Measurements from ENCODE around the gene ONECUT3. TPM values are rescaled to one million over a fixed set of nuclear protein-coding genes. Genes with fewer than 3 reads are reported as not detected.
"Not testable (repeated sequence)": the region's sequence is repeated elsewhere in the genome, so short reads cannot be mapped to it uniquely, and the experiment has no call there.

The ONECUT3 gene
- 1 to 10 TPM in 1 of 8 experiments, under 1 TPM in 6, not detected in 1; 0.11 to 3.7 (median 0.35) TPM for total RNA-seq

- in situ Hi-C loops (cut with MboI; ENCODE audit: low pct_unique_long_range_greater_than_20kb in 2 of 9, low sequenced_read_pairs in 9 of 9, unreplicated experiment in 9 of 9), result loop anchor here in 1 of 9 experiments (25.0 kb wide), 1 partner anchor 216 kb away; no protein-coding TSS in a partner anchor
- peaks cover 6 to 26% of the 10 kb centered on the region in 2 donors for H3K4me1 ChIP-seq (replicated peaks in 1 of 2)
- WGBS, 10 experiments, result 0% methylated on average over 1 of the region's 77 CpGs; no CpG with 5 or more reads in 9 of the 10 experiments
- H3K27ac ChIP-seq, result peak within 1 kb of the TSS; percentile 61 to 82
- peak within 1 kb of the TSS; percentile 22 to 43 (median 32) for H3K4me3 ChIP-seq
- peak in 6 of 8 experiments; percentile 61 to 80 (median 75) for ATAC-seq (replicated peaks in 6 of 8)
These were observed at the start of gene ONECUT3 for GRCh38 chr19:1752757-1753728. Gene ONECUT3 (plus strand): TSS chr19:1753506. CDS start chr19:1753663, 157 bp downstream.

DNA sequence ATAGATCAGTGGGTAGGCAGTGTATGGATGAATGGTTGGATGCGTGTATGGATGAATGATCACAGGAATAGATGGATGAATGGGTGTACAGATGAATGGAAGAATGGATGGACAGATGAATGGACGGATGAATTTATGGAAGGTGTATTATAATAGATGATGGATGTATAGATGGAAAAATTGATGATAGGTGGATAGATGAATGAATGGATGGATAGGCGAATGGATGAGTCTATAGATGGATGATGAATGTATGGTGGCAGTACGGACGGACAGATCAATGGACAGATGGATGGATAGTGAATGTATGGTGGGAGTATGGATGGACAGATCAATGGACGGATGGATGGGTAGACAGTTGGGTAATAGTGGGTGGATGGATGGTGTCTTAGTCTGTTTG lies 49.0 kb upstream of the ONECUT3 start:
- ATAC-seq (replicated peaks in 6 of 8), result no peak
- Histone ChIP-seq H3K4me1 (replicated peaks in 1 of 2) (no peaks in the 10 kb centered on the region), H3K4me3 (no peak overlapping the region), H3K27ac (no peak overlapping the region)
- in situ Hi-C loops (cut with MboI; ENCODE audit: low pct_unique_long_range_greater_than_20kb in 2 of 9, low sequenced_read_pairs in 9 of 9, unreplicated experiment in 9 of 9), result no loop called here
- 42 to 82% (median 77%) methylated on average over 4 to 6 of the region's 6 CpGs; no CpG with 5 or more reads in 1 of the 10 experiments for WGBS, 10 experiments

DNA sequence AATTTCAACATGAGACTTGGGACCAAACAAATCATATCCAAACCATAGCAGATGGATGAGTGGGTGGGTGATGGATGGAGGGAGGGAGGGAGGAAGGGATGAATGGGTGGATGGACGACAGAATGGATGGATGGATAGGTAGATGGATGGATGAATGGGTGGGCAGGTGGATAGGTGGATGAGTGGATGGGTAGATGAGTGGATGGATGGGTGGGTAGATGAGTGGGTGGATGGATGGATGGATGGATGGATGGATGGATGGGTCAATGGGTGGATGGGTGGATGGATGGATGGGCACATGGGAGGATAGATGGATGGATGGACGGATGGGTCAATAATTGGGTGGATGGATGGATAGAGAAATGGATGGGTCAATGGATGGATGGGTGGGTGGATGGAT lies 47.9 kb upstream of the ONECUT3 start:
- Histone ChIP-seq H3K27ac (no peak overlapping the region), H3K4me1 (replicated peaks in 1 of 2) (no peaks in the 10 kb centered on the region), H3K4me3 (no peak overlapping the region)
- 8 to 63% (median 24%) methylated on average over 1 to 2 of the region's 2 CpGs; no CpG with 5 or more reads in 4 of the 10 experiments for WGBS, 10 experiments
- in situ Hi-C loops (cut with MboI; ENCODE audit: low pct_unique_long_range_greater_than_20kb in 2 of 9, low sequenced_read_pairs in 9 of 9, unreplicated experiment in 9 of 9), result no loop called here
- no peak for ATAC-seq (replicated peaks in 6 of 8)

- WGBS, 10 experiments, result 0 to 86% (median 76%) methylated on average over 1 to 3 of the region's 14 CpGs; no CpG with 5 or more reads in 5 of the 10 experiments
- H3K27ac ChIP-seq; H3K4me1 ChIP-seq (replicated peaks in 1 of 2); H3K4me3 ChIP-seq; ATAC-seq (replicated peaks in 6 of 8); in situ Hi-C loops (cut with MboI; ENCODE audit: low pct_unique_long_range_greater_than_20kb in 2 of 9, low sequenced_read_pairs in 9 of 9, unreplicated experiment in 9 of 9): not testable (repeated sequence)
These were observed 46.7 kb upstream of the ONECUT3 start for GRCh38 chr19:1706646-1707045.

GRCh38 chr19:1707240-1707639 lies 46.1 kb upstream of the ONECUT3 start:
- Histone ChIP-seq H3K4me1 (replicated peaks in 1 of 2) (no peaks in the 10 kb centered on the region), H3K4me3 (no peak overlapping the region), H3K27ac (no peak overlapping the region)
- ATAC-seq (replicated peaks in 6 of 8), result no peak
- WGBS, 10 experiments, result 27 to 78% (median 58%) methylated on average over 1 to 6 of the region's 6 CpGs; no CpG with 5 or more reads in 5 of the 10 experiments
- in situ Hi-C loops (cut with MboI; ENCODE audit: low pct_unique_long_range_greater_than_20kb in 2 of 9, low sequenced_read_pairs in 9 of 9, unreplicated experiment in 9 of 9), result no loop called here

- no peak overlapping the region for H3K4me3 ChIP-seq
- ATAC-seq (replicated peaks in 6 of 8), result no peak
- in situ Hi-C loops (cut with MboI; ENCODE audit: low pct_unique_long_range_greater_than_20kb in 2 of 9, low sequenced_read_pairs in 9 of 9, unreplicated experiment in 9 of 9), result no loop called here
- H3K27ac ChIP-seq, result no peak overlapping the region
- 11 to 70% (median 55%) methylated on average over 1 of the region's 2 CpGs; no CpG with 5 or more reads in 6 of the 10 experiments for WGBS, 10 experiments
- H3K4me1 ChIP-seq (replicated peaks in 1 of 2), result no peaks in the 10 kb centered on the region
These were observed 40.1 kb upstream of the ONECUT3 start for GRCh38 chr19:1713170-1713569.

DNA sequence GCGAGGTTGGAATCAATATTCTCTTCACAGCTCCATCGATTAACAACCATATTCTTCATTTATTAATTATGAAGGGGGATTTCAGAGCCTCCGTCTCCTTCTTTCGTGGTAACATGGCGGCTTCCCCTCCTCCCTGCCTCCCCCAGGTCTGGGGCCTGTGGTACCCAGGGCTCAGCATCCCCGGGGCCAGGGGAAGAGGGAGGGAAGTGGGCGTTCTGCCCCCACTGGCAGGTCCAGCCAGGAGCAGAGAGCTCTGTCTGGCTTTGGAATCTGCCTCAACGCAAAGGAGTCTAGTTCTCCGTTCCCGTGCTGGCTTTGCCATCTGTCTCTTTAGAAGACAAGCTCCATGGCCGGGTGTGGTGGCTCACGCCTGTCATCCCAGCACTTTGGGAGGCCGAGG lies 37.8 kb upstream of the ONECUT3 start:
- ATAC-seq (replicated peaks in 6 of 8), result no peak
- no peak overlapping the region for H3K4me3 ChIP-seq
- WGBS, 10 experiments, result 26 to 56% (median 43%) methylated on average over 1 to 12 of the region's 13 CpGs; no CpG with 5 or more reads in 4 of the 10 experiments
- H3K4me1 ChIP-seq (replicated peaks in 1 of 2), result peaks cover 8 to 16% of the 10 kb centered on the region in 2 donors
- peak overlapping the region in 1 of 2 donors; percentile 32 for H3K27ac ChIP-seq
- in situ Hi-C loops (cut with MboI; ENCODE audit: low pct_unique_long_range_greater_than_20kb in 2 of 9, low sequenced_read_pairs in 9 of 9, unreplicated experiment in 9 of 9), result no loop called here

DNA sequence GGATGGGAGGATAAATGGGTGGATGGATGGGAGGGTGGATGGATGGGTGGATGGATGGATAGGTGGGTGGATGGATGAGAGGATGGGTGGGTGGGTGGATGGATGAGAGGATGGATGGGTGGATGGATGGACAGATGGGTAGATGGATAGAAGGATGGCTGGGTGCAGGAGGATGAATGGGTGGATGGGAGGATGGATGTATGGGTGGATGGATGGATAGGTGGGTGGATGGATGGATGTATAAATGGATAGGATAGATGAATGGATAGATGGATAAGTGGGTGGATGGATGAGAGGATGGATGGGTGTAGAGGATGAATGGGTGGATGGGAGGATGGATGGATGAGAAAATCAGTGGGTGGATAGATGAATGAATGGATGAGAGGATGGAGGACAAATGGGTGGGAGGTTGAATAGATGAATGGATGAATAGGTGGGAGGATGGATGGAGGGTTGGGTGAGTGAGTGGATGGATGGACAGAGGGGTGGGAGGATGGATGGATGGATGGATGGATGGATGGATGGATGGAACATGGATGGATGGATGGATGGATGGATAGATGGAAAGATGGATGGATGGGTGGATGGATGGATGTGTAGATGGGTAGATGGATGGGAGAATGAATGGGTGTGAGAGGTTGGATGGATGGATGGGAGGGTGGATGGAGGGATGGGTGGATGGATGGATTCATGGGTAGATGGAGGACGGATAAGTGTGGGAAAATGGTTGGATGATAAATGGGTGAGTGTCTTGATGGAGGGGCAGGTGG lies 35.9 kb upstream of the ONECUT3 start:
- no peak for ATAC-seq (replicated peaks in 6 of 8)
- WGBS, 10 experiments, result 0 to 100% (median 76%) methylated on average over 1 of the region's 1 CpG; no CpG with 5 or more reads in 4 of the 10 experiments
- in situ Hi-C loops (cut with MboI; ENCODE audit: low pct_unique_long_range_greater_than_20kb in 2 of 9, low sequenced_read_pairs in 9 of 9, unreplicated experiment in 9 of 9), result no loop called here
- Histone ChIP-seq H3K27ac (no peak overlapping the region), H3K4me1 (replicated peaks in 1 of 2) (peaks cover 8 to 17% of the 10 kb centered on the region in 2 donors), H3K4me3 (no peak overlapping the region)

DNA sequence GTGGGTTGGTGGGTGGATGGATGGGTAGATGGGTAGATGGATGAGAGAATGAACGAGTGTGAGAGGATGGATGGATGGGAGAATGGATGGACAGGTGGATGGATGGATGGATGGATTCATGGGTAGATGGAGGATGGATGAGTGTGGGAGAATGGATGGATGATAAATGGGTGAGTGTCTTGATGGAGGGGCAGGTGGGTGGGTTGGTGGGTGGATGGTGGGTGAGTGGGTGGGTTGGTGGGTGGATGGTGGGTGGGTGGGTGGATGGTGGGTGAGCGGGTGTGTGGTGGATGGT lies 35.4 kb upstream of the ONECUT3 start:
- Histone ChIP-seq H3K4me1 (replicated peaks in 1 of 2) (peaks cover 8 to 17% of the 10 kb centered on the region in 2 donors), H3K27ac (no peak overlapping the region), H3K4me3 (no peak overlapping the region)
- ATAC-seq (replicated peaks in 6 of 8), result no peak
- 33 to 86% (median 83%) methylated on average over 1 of the region's 2 CpGs; no CpG with 5 or more reads in 7 of the 10 experiments for WGBS, 10 experiments
- in situ Hi-C loops (cut with MboI; ENCODE audit: low pct_unique_long_range_greater_than_20kb in 2 of 9, low sequenced_read_pairs in 9 of 9, unreplicated experiment in 9 of 9), result no loop called here

- ATAC-seq (replicated peaks in 6 of 8), result peak in 5 of 8 experiments; percentile 55 to 81 (median 75)
- peak overlapping the region in 4 of 5 donors; percentile 13 to 32 (median 16) for H3K4me3 ChIP-seq
- H3K4me1 ChIP-seq (replicated peaks in 1 of 2), result peaks cover 8 to 17% of the 10 kb centered on the region in 2 donors
- in situ Hi-C loops (cut with MboI; ENCODE audit: low pct_unique_long_range_greater_than_20kb in 2 of 9, low sequenced_read_pairs in 9 of 9, unreplicated experiment in 9 of 9), result no loop called here
- peak overlapping the region in 1 of 2 donors; percentile 10 for H3K27ac ChIP-seq
- no CpG with 5 or more reads among the region's 50 CpGs for WGBS, 10 experiments
These were observed 34.6 kb upstream of the ONECUT3 start for GRCh38 chr19:1718420-1719291.

- Histone ChIP-seq H3K4me3 (no peak overlapping the region), H3K4me1 (replicated peaks in 1 of 2) (peaks cover 8 to 17% of the 10 kb centered on the region in 2 donors), H3K27ac (no peak overlapping the region)
- WGBS, 10 experiments, result 28 to 86% (median 83%) methylated on average over 1 to 5 of the region's 5 CpGs; no CpG with 5 or more reads in 5 of the 10 experiments
- ATAC-seq (replicated peaks in 6 of 8), result no peak
- in situ Hi-C loops (cut with MboI; ENCODE audit: low pct_unique_long_range_greater_than_20kb in 2 of 9, low sequenced_read_pairs in 9 of 9, unreplicated experiment in 9 of 9), result no loop called here
These were observed 33.8 kb upstream of the ONECUT3 start for GRCh38 chr19:1719519-1719918.

GRCh38 chr19:1720237-1720636 lies 33.1 kb upstream of the ONECUT3 start:
- in situ Hi-C loops (cut with MboI; ENCODE audit: low pct_unique_long_range_greater_than_20kb in 2 of 9, low sequenced_read_pairs in 9 of 9, unreplicated experiment in 9 of 9), result no loop called here
- Histone ChIP-seq H3K4me1 (replicated peaks in 1 of 2) (peaks cover 8 to 19% of the 10 kb centered on the region in 2 donors), H3K27ac (no peak overlapping the region), H3K4me3 (no peak overlapping the region)
- no peak for ATAC-seq (replicated peaks in 6 of 8)
- WGBS, 10 experiments, result 20 to 100% (median 36%) methylated on average over 1 to 3 of the region's 14 CpGs; no CpG with 5 or more reads in 5 of the 10 experiments

Data from motor neuron (in vitro differentiated cells).